ENCODE results near the gene LIMS2.

DNA sequence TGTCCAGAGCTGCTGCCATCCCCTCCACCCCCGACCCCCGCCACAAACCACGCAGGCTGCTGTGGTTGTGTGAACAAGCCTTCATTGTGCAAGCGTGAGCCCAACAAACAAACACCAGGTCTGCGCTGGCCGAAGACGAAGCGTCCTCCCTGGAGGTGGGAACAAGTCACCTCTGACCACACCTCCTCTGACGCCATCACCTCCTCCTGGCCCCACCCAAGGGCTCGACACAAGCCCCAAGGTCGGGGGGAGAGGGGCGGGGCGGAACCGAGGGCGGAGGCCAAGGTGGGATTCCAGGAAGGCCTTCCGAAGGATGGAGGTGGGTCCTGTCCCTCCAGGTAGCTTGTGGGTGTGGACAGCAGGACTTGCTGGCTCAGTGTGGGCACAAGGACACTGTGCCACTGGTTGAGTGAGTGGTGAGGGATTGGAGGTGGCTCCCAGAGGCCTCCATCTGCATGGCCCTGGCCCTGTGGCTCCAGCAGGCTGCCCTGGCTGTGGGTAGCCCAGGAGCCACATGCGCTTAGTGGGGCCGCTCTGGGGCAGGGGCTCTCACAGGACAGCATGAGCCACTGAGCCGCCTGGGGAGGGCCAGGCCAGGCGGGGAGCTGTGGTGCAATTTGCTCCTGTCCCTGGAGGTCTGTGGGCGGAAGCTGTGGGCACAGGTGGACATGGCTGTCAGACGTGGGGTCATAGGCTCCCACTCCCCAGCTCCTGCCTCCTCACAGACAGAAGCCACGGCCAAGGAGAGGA, 36.8 kb downstream of the LIMS2 start:
- TF ChIP-seq, protein P1, sequence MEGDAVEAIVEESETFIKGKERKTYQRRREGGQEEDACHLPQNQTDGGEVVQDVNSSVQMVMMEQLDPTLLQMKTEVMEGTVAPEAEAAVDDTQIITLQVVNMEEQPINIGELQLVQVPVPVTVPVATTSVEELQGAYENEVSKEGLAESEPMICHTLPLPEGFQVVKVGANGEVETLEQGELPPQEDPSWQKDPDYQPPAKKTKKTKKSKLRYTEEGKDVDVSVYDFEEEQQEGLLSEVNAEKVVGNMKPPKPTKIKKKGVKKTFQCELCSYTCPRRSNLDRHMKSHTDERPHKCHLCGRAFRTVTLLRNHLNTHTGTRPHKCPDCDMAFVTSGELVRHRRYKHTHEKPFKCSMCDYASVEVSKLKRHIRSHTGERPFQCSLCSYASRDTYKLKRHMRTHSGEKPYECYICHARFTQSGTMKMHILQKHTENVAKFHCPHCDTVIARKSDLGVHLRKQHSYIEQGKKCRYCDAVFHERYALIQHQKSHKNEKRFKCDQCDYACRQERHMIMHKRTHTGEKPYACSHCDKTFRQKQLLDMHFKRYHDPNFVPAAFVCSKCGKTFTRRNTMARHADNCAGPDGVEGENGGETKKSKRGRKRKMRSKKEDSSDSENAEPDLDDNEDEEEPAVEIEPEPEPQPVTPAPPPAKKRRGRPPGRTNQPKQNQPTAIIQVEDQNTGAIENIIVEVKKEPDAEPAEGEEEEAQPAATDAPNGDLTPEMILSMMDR (optimal IDR thresholded peaks at IDR 0.05 in 1 of 3, IDR thresholded peaks at IDR 0.05 in 1 of 3, conservative IDR thresholded peaks at IDR 0.05 in 1 of 3; ENCODE audit: extremely low read depth in 1 of 3, insufficient read depth in 2 of 3, low read length in 3 of 3): no peak
- TF ChIP-seq EZH2 (IDR thresholded peaks at IDR 0.05; ENCODE audit: low read length): no peak
